ENCODE results near the gene SCYL2.

- TF ChIP-seq CTCF (IDR thresholded peaks at IDR 0.05) (no peak), POLR2A (IDR thresholded peaks at IDR 0.05) (no peak)
Observed at GRCh38 chr12:100248886-100249285, 18.1 kb upstream of the SCYL2 start.
